Vein endothelial cell (primary cell): ENCODE measurements around the gene CTBS. TPM values are rescaled to one million over a fixed set of nuclear protein-coding genes. Genes with fewer than 3 reads are reported as not detected.

Experiments used
- total RNA-seq: library from RNA; depleted of rRNA; stranded (reverse); fragments of >200 nt; gene quantifications from 2 replicates; pipeline ENCODE4 v1.2.3, GENCODE V29; 2012

The CTBS gene, protein sequence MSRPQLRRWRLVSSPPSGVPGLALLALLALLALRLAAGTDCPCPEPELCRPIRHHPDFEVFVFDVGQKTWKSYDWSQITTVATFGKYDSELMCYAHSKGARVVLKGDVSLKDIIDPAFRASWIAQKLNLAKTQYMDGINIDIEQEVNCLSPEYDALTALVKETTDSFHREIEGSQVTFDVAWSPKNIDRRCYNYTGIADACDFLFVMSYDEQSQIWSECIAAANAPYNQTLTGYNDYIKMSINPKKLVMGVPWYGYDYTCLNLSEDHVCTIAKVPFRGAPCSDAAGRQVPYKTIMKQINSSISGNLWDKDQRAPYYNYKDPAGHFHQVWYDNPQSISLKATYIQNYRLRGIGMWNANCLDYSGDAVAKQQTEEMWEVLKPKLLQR
- 7.6 and 10.5 TPM in 2 replicates for total RNA-seq

GRCh38 chr1:84573967-84574842, at the start of gene CTBS:
TSS of gene CTBS (minus strand) at chr1:84574440. CDS start at chr1:84574415, 25 bp downstream.

DNA sequence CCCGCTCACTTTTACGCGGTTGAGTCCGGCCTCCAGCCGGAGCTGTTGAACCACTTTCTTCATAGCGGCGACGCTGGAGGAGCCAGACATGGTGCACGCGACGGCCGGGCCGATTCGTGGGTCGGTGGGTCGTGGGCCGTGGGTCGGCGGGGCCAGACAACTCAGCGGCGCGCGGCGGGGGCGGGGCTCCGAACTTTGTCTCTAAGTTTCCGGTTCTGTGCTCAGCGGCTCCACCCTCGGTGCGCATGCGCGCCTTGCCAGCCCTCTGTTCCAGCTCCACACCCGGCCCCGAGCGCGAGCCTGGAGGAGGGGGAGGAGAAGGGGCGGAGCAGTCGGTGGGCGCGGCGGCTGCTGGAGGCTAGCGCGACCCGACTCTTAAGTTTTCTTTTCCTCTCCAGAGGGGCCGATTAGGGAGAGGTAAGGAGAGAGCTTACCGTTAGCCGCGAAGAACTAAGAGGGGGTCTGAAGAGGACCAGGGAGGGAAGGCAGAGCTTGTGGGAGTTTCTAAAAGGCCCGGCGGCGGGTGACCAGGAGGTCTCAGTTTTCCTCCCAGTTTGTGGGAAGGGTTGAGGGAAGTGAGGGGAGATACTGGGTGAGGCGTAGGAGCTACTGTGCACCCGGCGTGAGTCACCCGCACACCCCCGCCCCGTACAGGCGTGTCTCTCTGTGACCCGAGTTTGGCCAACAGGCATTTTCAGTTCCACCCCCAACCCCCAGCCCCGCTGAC, 68.1 kb downstream of the CTBS start, which contains the start of the genes GNG5 and SPATA1:
Gene GNG5, minus strand, starts transcription at position 580 of the 727 bp plus-strand sequence. Its CDS starts 490 bp downstream, at position 90.
Gene SPATA1, plus strand, starts transcription at position 385 of the 727 bp plus-strand sequence. CDS start 9,974 bp downstream, outside the sequence.

Other genes with a start within 250 kb of the CTBS start
- not detected in 2 replicates for gene DNASE2B, start 176.0 kb downstream of the CTBS start, total RNA-seq
- gene RPF1, start 95.2 kb downstream of the CTBS start, total RNA-seq = 31.7 and 39.7 TPM in 2 replicates
- 0.98 and 1.1 TPM in 2 replicates for gene SPATA1, start 68.1 kb downstream of the CTBS start, total RNA-seq
- 39.8 and 40.7 TPM in 2 replicates for gene GNG5, start 67.9 kb downstream of the CTBS start, total RNA-seq
- gene SSX2IP, start 116.0 kb upstream of the CTBS start, total RNA-seq = 3.9 and 5.7 TPM in 2 replicates